ENCODE measurements around the gene TRIM26. TPM values are rescaled to one million over a fixed set of nuclear protein-coding genes. Genes with fewer than 3 reads are reported as not detected.

TRIM26 gene
- total RNA-seq, 1 donor from 2014 or later = 52.9 TPM

- H3K36me3 Mint-ChIP-seq (ENCODE audit: insufficient read depth) = no peaks in the 10 kb centered on the region
- no peak for DNase-seq (ENCODE audit: low spot score, unreplicated experiment)
- H3K4me1 Mint-ChIP-seq (ENCODE audit: low read depth) = no peaks in the 10 kb centered on the region
- H3K4me3 Mint-ChIP-seq (ENCODE audit: low read depth) = no peak overlapping the region
- H3K27ac Mint-ChIP-seq = no peak overlapping the region
- H3K9me3 Mint-ChIP-seq (ENCODE audit: low read depth) = no peaks in the 10 kb centered on the region
- peaks cover 52% of the 10 kb centered on the region for H3K27me3 Mint-ChIP-seq
- TF ChIP-seq CTCF (IDR thresholded peaks at IDR 0.05; ENCODE audit: unreplicated experiment) = no peak
These were observed 49.1 kb downstream of the TRIM26 start for GRCh38 chr6:30163918-30164654.

DNA sequence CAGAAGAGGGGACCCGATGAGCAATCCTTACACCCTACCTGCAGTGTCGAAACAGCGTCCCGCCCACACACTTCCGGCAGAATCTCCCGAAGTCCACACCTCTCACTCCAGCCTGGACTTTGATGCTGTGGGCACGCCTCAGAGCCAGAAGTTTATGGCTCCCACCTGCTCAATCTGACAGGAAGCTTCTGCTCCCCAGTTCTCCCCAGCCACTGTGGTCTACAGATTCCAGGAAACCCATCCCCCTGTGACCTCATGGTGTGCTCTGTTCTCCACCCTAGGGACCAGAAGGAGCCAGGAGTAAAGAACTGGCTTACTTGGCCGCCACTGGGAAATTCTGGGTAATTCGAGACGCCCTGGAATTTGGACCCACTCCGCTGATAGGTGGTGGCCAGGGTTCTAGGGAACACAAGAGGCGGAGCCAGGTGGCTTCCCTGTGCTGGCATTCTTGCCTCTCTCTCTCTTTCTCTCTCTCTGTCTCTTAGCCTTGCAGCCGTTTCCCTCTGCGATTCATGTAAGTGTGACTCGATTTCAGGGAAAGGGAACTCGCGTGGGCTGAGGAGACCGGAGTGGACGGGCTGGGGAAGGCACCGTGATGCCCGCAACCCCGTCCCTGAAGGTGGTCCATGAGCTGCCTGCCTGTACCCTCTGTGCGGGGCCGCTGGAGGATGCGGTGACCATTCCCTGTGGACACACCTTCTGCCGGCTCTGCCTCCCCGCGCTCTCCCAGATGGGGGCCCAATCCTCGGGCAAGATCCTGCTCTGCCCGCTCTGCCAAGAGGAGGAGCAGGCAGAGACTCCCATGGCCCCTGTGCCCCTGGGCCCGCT, 49.9 kb downstream of the TRIM26 start, which contains the start of gene TRIM15:
TRIM15 (plus strand) TSS at position 457 of the 828 bp plus-strand sequence; CDS start at position 596, 139 bp downstream.
- Mint-ChIP-seq H3K27ac (no peak within 1 kb of the TSS), H3K4me3 (ENCODE audit: low read depth) (no peak within 1 kb of the TSS), H3K27me3 (peaks cover 52% of the 10 kb centered on the region), H3K9me3 (ENCODE audit: low read depth) (no peaks in the 10 kb centered on the region), H3K36me3 (ENCODE audit: insufficient read depth) (no peaks in the 10 kb centered on the region), H3K4me1 (ENCODE audit: low read depth) (no peaks in the 10 kb centered on the region)
- DNase-seq (ENCODE audit: low spot score, unreplicated experiment) = no peak
- TF ChIP-seq CTCF (IDR thresholded peaks at IDR 0.05; ENCODE audit: unreplicated experiment) = no peak

GRCh38 chr6:30162265-30163089, 50.7 kb downstream of the TRIM26 start:
- no peak overlapping the region for H3K4me3 Mint-ChIP-seq (ENCODE audit: low read depth)
- no peaks in the 10 kb centered on the region for H3K4me1 Mint-ChIP-seq (ENCODE audit: low read depth)
- H3K9me3 Mint-ChIP-seq (ENCODE audit: low read depth) = no peaks in the 10 kb centered on the region
- TF ChIP-seq CTCF (IDR thresholded peaks at IDR 0.05; ENCODE audit: unreplicated experiment) = no peak
- no peak overlapping the region for H3K27ac Mint-ChIP-seq
- no peaks in the 10 kb centered on the region for H3K36me3 Mint-ChIP-seq (ENCODE audit: insufficient read depth)
- no peak for DNase-seq (ENCODE audit: low spot score, unreplicated experiment)
- H3K27me3 Mint-ChIP-seq = peaks cover 50% of the 10 kb centered on the region

DNA sequence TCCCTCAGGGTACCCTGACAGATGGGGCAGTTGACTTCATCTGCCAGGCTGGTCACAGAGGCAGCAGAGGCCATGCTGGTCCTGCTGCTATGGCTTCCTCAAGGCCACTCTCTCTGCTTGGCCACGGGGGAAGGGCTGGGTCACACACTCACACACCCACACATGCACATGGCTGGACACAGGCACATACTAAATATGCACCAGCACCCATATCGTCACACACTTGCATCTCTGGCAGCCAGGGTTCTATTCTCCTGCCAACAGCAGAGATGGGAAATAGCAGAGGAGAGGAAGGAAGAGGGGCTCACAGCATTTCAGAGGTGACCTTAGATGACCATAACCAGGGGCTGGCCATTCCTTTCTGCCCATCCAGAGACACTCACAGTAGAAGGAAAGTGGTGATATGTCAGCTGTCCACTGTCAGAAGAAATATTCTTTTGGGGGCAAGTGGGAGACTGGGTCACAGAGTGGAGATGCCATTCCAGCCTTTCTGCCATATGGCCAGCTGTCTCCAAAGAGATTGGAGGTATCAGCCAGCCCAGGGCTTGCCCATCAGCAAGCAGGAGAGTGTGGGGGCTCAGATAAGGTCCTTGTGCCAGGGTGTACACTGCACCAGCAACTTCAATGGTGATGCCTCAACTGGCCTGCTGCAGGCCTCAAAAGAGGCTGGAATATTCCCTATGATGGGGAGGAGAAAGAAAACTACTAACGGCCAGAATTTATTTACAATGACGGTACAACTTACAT, 52.2 kb downstream of the TRIM26 start, which contains the start of gene TRIM10:
TRIM10 (minus strand) TSS at position 427 of the 747 bp plus-strand sequence; CDS start at position 74, 353 bp downstream.
- Mint-ChIP-seq H3K4me3 (ENCODE audit: low read depth) (no peak within 1 kb of the TSS), H3K36me3 (ENCODE audit: insufficient read depth) (no peaks in the 10 kb centered on the region), H3K9me3 (ENCODE audit: low read depth) (no peaks in the 10 kb centered on the region), H3K4me1 (ENCODE audit: low read depth) (no peaks in the 10 kb centered on the region), H3K27me3 (peaks cover 41% of the 10 kb centered on the region), H3K27ac (no peak within 1 kb of the TSS)
- no peak for DNase-seq (ENCODE audit: low spot score, unreplicated experiment)
- TF ChIP-seq CTCF (IDR thresholded peaks at IDR 0.05; ENCODE audit: unreplicated experiment) = no peak
